HepG2 (cell line): Measurements from ENCODE around the gene TMEM19. TPM values are rescaled to one million over a fixed set of nuclear protein-coding genes. Genes with fewer than 3 reads are reported as not detected.
A peak's percentile ranks its signal among the peaks of the same experiment; 100 is the strongest.

Experiments
- HOXD1 ChIP-seq: sonication (generic); formaldehyde crosslinking; IDR thresholded peaks from 2 replicates; pipeline ENCODE4 v1.5.0; 2020; ENCODE audit warnings: missing genetic modification reagents
- KLF13 ChIP-seq: sonication (generic); formaldehyde crosslinking; IDR thresholded peaks from 2 replicates; pipeline ENCODE4 v1.4.0; 2020; ENCODE audit warnings: mild to moderate bottlenecking, missing genetic modification reagents
- ZFY ChIP-seq: sonication (generic); formaldehyde crosslinking; IDR thresholded peaks from 2 replicates; pipeline ENCODE4 v1.4.0; 2020; ENCODE audit warnings: missing genetic modification reagents
- ZNF318 ChIP-seq: sonication (generic); formaldehyde crosslinking; IDR thresholded peaks from 2 replicates; pipeline ENCODE4 v1.4.0; 2020; ENCODE audit warnings: mild to moderate bottlenecking, missing genetic modification reagents
- ZNF407 ChIP-seq: sonication (generic); formaldehyde crosslinking; IDR thresholded peaks from one replicate; pipeline ENCODE4 v1.5.1; 2020; ENCODE audit warnings: mild to moderate bottlenecking, missing genetic modification reagents; ENCODE audit errors: not compliant biosample characterization
- ZNF441 ChIP-seq: sonication (generic); formaldehyde crosslinking; IDR thresholded peaks from 2 replicates; pipeline ENCODE4 v1.7.0; 2021; ENCODE audit warnings: missing genetic modification reagents, borderline replicate concordance
- ZNF589 ChIP-seq: sonication (generic); formaldehyde crosslinking; conservative IDR thresholded peaks from 2 replicates; pipeline ENCODE4 v1.8.0; 2022; ENCODE audit warnings: mild to moderate bottlenecking, moderate library complexity, missing genetic modification reagents
- ZNF670 ChIP-seq: sonication (generic); formaldehyde crosslinking; IDR thresholded peaks from 2 replicates; pipeline ENCODE4 v1.8.0; 2022; ENCODE audit warnings: mild to moderate bottlenecking, missing genetic modification reagents, borderline replicate concordance
- ZSCAN21 ChIP-seq: sonication (generic); formaldehyde crosslinking; IDR thresholded peaks from 2 replicates; pipeline ENCODE4 v1.8.0; 2022; ENCODE audit warnings: mild to moderate bottlenecking, missing genetic modification reagents, moderate library complexity, borderline replicate concordance
- polyA plus RNA-seq, 8 experiments: library from polyadenylated mRNA; depleted of rRNA in 3 of 8; stranded (reverse) in 7 of 8; unstranded in 1 of 8; fragments of >200 nt; fragmentation: Illumina TruSeq in 4 of 8; extraction: Trizol in 4 of 8; gene quantifications; 2 replicates each; pipeline versions ENCODE4 v1.2.1 to v1.2.3, GENCODE V29; 2011 to 2016; ENCODE audit warnings: low read depth in 4 of 8, missing spikeins in 1 of 8, mixed read lengths in 1 of 8; ENCODE audit not compliant: insufficient read depth in 1 of 8
- total RNA-seq, 5 experiments: library from RNA; depleted of rRNA; stranded (reverse); fragments of >200 nt; fragmentation: Illumina TruSeq; extraction: Trizol; gene quantifications; 2 replicates each; pipeline ENCODE4 v1.2.3, GENCODE V29; 2016; ENCODE audit warnings: low read depth in 1 of 5

TMEM19 gene
- total and polyA plus RNA-seq, 2 of the 13 experiments (the other 11 are each of a cell fraction or from before 2014, with no cell fraction given) = 16.9 to 22.5 TPM

- TF ChIP-seq ZNF407 = peak; percentile 91
- no peak for TF ChIP-seq ZNF589 (CRISPR knock-in tag)
- TF ChIP-seq ZFY (CRISPR knock-in tag) = peak; percentile 96
- TF ChIP-seq ZNF318 (CRISPR knock-in tag) = peak; percentile 90; the same call in 1 of the 2 replicates
- peak; percentile 83; the same call in 1 of the 2 replicates for TF ChIP-seq ZSCAN21 (CRISPR knock-in tag)
- TF ChIP-seq ZNF441 (CRISPR knock-in tag) = no peak; the same call in 1 of the 2 replicates
- no peak; the same call in 1 of the 2 replicates for TF ChIP-seq HOXD1 (CRISPR knock-in tag)
- peak; percentile 93 for TF ChIP-seq ZNF670 (CRISPR knock-in tag)
- 0 out of 2 replicates have a peak, but pooled peaks have one; percentile 76 for TF ChIP-seq KLF13 (CRISPR knock-in tag)
Observed at GRCh38 chr12:71685914-71686657, at the start of gene TMEM19 (continued).
